SK-N-SH (cell line): Measurements from ENCODE around the gene ATP2B2. TPM values are rescaled to one million over a fixed set of nuclear protein-coding genes. Genes with fewer than 3 reads are reported as not detected.

Source experiments
- CTCF ChIA-PET: fragments of 300-600, 350-600 bp; formaldehyde crosslinking; extraction: SDS; loops from one replicate; lab custom pipeline; 2021; lab: Yijun Ruan, JAX
- POLR2A ChIA-PET: fragments of 350-600 bp; sonication (Branson Sonifier 250); formaldehyde crosslinking; extraction: SDS; loops from one replicate; lab custom pipeline; 2020; ENCODE audit warnings: antibody characterized with exemption, inconsistent platforms; lab: Yijun Ruan, JAX
- DNase-seq: peaks from one replicate; pipeline ENCODE4 v3.0.0; 2012
- H2AFZ ChIP-seq: fragments of 200-600 bp; sonication (generic); 2 replicates; pipeline ENCODE4 v1.8.1; 2016; ENCODE audit warnings: antibody characterized with exemption, mild to moderate bottlenecking, low read depth
- H3F3A ChIP-seq: fragments of 200-600 bp; sonication (generic); replicated peaks from 2 replicates; pipeline ENCODE3; 2016; ENCODE audit warnings: antibody characterized with exemption, mild to moderate bottlenecking; ENCODE audit not compliant: insufficient read depth
- H3K27ac ChIP-seq, 2 experiments: fragments of 200-500 bp in 1 of 2; fragments of 200-600 bp in 1 of 2; sonication (Bioruptor generic) in 1 of 2; sonication (generic), shearing (Covaris generic) in 1 of 2; 2 replicates each; pipeline versions ENCODE4 v1.5.1 to v1.6.1; 2014 to 2016; ENCODE audit warnings: low read depth in 2 of 2, inconsistent platforms in 1 of 2, low read length in 1 of 2, mild to moderate bottlenecking in 1 of 2, mixed read lengths in 1 of 2
- H3K27me3 ChIP-seq: fragments of 200-600 bp; sonication (generic), shearing (Covaris generic); 2 replicates; pipeline ENCODE4 v1.6.1; 2016; ENCODE audit warnings: mixed run types; ENCODE audit not compliant: insufficient read depth
- H3K36me3 ChIP-seq, 2 experiments: fragments of 200-500 bp in 1 of 2; fragments of 200-600 bp in 1 of 2; sonication (Bioruptor generic) in 1 of 2; sonication (generic) in 1 of 2; replicated peaks in 1 of 2; 2 replicates each; pipeline versions ENCODE3 to v1.5.1; 2014 to 2016; ENCODE audit warnings: low read length in 1 of 2, mild to moderate bottlenecking in 1 of 2; ENCODE audit not compliant: insufficient read depth in 2 of 2, control insufficient read depth in 1 of 2
- H3K4me1 ChIP-seq, 2 experiments: fragments of 200-500 bp in 1 of 2; fragments of 200-600 bp in 1 of 2; sonication (Bioruptor generic) in 1 of 2; sonication (generic), shearing (Covaris generic) in 1 of 2; 2 replicates each; pipeline versions ENCODE4 v1.5.1 to v1.6.1; 2014 to 2016; ENCODE audit warnings: low read depth in 1 of 2, low read length in 1 of 2, mixed run types in 1 of 2; ENCODE audit not compliant: insufficient read depth in 2 of 2, control insufficient read depth in 1 of 2
- H3K4me2 ChIP-seq: fragments of 200-600 bp; sonication (generic), shearing (Covaris generic); 2 replicates; pipeline ENCODE4 v1.6.1; 2017; ENCODE audit warnings: mixed run types
- H3K4me3 ChIP-seq, 2 experiments: fragments of 200-500 bp in 1 of 2; fragments of 200-600 bp in 1 of 2; sonication (Bioruptor generic) in 1 of 2; sonication (generic), shearing (Covaris generic) in 1 of 2; 2 replicates each; pipeline versions ENCODE4 v1.5.1 to v1.8.1; 2014 to 2016; ENCODE audit warnings: low read depth in 2 of 2, inconsistent platforms in 1 of 2, low read length in 1 of 2, mild to moderate bottlenecking in 1 of 2, mixed read lengths in 1 of 2, moderate library complexity in 1 of 2
- H3K79me2 ChIP-seq: fragments of 200-600 bp; sonication (generic); 2 replicates; pipeline ENCODE4 v1.8.1; 2017; ENCODE audit warnings: mild to moderate bottlenecking; ENCODE audit not compliant: insufficient read depth
- H3K9ac ChIP-seq: fragments of 200-600 bp; sonication (generic); 2 replicates; pipeline ENCODE4 v1.6.1; 2017; ENCODE audit warnings: mixed run types
- H3K9me2 ChIP-seq: fragments of 200-600 bp; sonication (generic); 2 replicates; pipeline ENCODE4 v1.6.1; 2017; ENCODE audit warnings: mixed run types
- H3K9me3 ChIP-seq: fragments of 200-600 bp; sonication (generic); 2 replicates; pipeline ENCODE4 v1.6.1; 2017; ENCODE audit warnings: mixed run types, mild to moderate bottlenecking, moderate library complexity
- H4K20me1 ChIP-seq: fragments of 200-600 bp; sonication (generic); 2 replicates; pipeline ENCODE4 v1.6.1; 2017; ENCODE audit warnings: mild to moderate bottlenecking, mixed run types; ENCODE audit not compliant: insufficient read depth
- ELF1 ChIP-seq: IDR thresholded peaks from 2 replicates; pipeline ENCODE4 v1.4.0; 2012
- EP300 ChIP-seq, 2 experiments: IDR thresholded peaks; 2 replicates each; pipeline versions ENCODE4 v1.4.0 to v1.6.1; 2012; ENCODE audit warnings: borderline replicate concordance in 1 of 2, low read depth in 1 of 2, low read length in 1 of 2
- EZH2phosphoT487 ChIP-seq: fragments of 200-600 bp; sonication (generic); IDR thresholded peaks from 2 replicates; pipeline ENCODE4 v1.6.1; 2017; ENCODE audit warnings: low read depth, mixed run types, mild to moderate bottlenecking, antibody characterized with exemption, moderate library complexity, borderline replicate concordance
- FOXJ3 ChIP-seq: sonication (generic); formaldehyde crosslinking; IDR thresholded peaks from 2 replicates; pipeline ENCODE4 v1.5.1; 2020; ENCODE audit warnings: mild to moderate bottlenecking, missing genetic modification reagents
- GATA2 ChIP-seq: sonication (generic); formaldehyde crosslinking; IDR thresholded peaks from 2 replicates; pipeline ENCODE4 v1.5.0; 2020; ENCODE audit warnings: mild to moderate bottlenecking, missing genetic modification reagents
- JUND ChIP-seq: IDR thresholded peaks from 2 replicates; pipeline ENCODE4 v1.4.0; 2012
- MEF2A ChIP-seq: IDR thresholded peaks from 2 replicates; pipeline ENCODE4 v1.4.0; 2012; ENCODE audit warnings: low read depth, borderline replicate concordance
- NRF1 ChIP-seq: IDR thresholded peaks from 2 replicates; pipeline ENCODE4 v1.6.1; 2012; ENCODE audit warnings: low read depth, mild to moderate bottlenecking, low read length
- RCOR1 ChIP-seq: fragments of 150-350 bp; IDR thresholded peaks from 2 replicates; pipeline ENCODE4 v1.6.1; 2017; ENCODE audit warnings: antibody characterized with exemption, low read length
- RFX5 ChIP-seq: IDR thresholded peaks from 2 replicates; pipeline ENCODE4 v1.6.1; 2012; ENCODE audit warnings: mild to moderate bottlenecking, improper control_type of control experiment, low read length
- RXRA ChIP-seq: IDR thresholded peaks from 2 replicates; pipeline ENCODE4 v1.4.0; 2012; ENCODE audit warnings: low read depth, mild to moderate bottlenecking, borderline replicate concordance
- SIN3A ChIP-seq: IDR thresholded peaks from 2 replicates; pipeline ENCODE4 v1.6.1; 2012; ENCODE audit warnings: low read depth, mild to moderate bottlenecking, low read length, moderate library complexity, borderline replicate concordance
- TCF12 ChIP-seq: IDR thresholded peaks from 2 replicates; pipeline ENCODE4 v1.4.0; 2012
- WGBS: methylation state at CpG from one replicate; pipeline ENCODE4 v1.1.6; 2017; ENCODE audit warnings: low lambda C conversion rate; 5-methylcytosine and 5-hydroxymethylcytosine counted together
- polyA plus RNA-seq, 3 experiments: library from polyadenylated mRNA; depleted of rRNA; stranded (reverse); fragments of >200 nt; gene quantifications; 2 replicates each; pipeline ENCODE4 v1.2.3, GENCODE V29; 2012
- TF ChIP-seq, protein P1 (sequence below): fragments of 200-600 bp; sonication (generic); IDR thresholded peaks from 2 replicates; pipeline ENCODE4 v1.6.1; 2017; ENCODE audit warnings: antibody characterized with exemption, mild to moderate bottlenecking, moderate library complexity
- TF ChIP-seq, protein P2 (sequence below): IDR thresholded peaks from 2 replicates; pipeline ENCODE4 v1.4.0; 2012; ENCODE audit warnings: low read depth, borderline replicate concordance
- TF ChIP-seq, protein P3 (sequence below): IDR thresholded peaks from 2 replicates; pipeline ENCODE4 v1.4.0; 2012; ENCODE audit warnings: low read depth
- TF ChIP-seq, protein P4 (sequence below): fragments of 150-350 bp; IDR thresholded peaks from 2 replicates; pipeline ENCODE4 v1.6.1; 2017; ENCODE audit warnings: antibody characterized with exemption, low read length, low read depth, borderline replicate concordance
- TF ChIP-seq, protein P5 (sequence below): IDR thresholded peaks from 2 replicates; pipeline ENCODE4 v1.4.0; 2012; ENCODE audit warnings: low read depth, borderline replicate concordance
- TF ChIP-seq, protein P6 (sequence below): fragments of 150-350 bp; IDR thresholded peaks from 2 replicates; pipeline ENCODE4 v1.6.1; 2016; ENCODE audit warnings: mild to moderate bottlenecking, low read depth, low read length

The ATP2B2 gene
- polyA plus RNA-seq, 1 of the 3 experiments (the other 2 are of a cell fraction) = 0.15 TPM

DNA sequence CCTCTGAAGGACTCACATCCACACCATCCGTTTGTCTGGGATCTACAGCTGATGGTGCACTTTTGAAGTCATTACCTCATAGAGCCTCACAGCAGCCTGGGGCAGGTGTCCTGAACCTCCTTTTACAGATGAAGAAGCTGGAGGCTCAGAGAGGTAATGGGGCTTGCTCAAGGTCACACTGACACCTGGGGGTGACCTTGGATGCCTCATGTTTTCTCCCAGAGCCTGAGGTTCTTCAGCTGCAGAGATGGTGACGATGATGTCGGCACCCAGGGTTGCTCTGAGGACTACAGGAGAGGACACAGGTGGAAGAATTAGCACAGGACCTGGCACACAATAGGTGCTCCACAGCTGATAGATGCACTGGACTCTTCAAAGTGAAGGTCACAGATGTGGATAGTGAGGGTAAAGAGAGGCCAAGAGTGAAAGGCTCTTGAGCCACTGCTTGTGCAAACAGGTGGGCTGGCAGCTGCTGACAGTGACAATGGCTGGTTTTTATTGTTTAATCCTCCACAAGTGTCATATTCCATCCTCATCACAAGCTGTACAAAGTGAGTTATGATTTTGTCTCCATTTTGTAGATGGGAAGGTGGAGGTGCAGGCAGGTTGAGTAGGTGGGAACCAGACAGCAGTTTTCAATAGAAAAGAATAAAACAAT is 17.4 kb upstream of the ATP2B2 start:
- Histone ChIP-seq H3K4me1 (no peaks in the 10 kb centered on the region), H4K20me1 (no peaks in the 10 kb centered on the region), H2AFZ (no peak overlapping the region), H3K9me3 (no peaks in the 10 kb centered on the region), H3K27ac (no peak overlapping the region), H3K36me3 (no peaks in the 10 kb centered on the region), H3K4me3 (no peak overlapping the region), H3K79me2 (no peaks in the 10 kb centered on the region), H3F3A (no peaks in the 10 kb centered on the region), H3K9ac (no peak overlapping the region), H3K9me2 (no peaks in the 10 kb centered on the region), H3K27me3 (no peaks in the 10 kb centered on the region; the same call in 1 of the 2 replicates), H3K4me2 (no peak overlapping the region)
- ChIA-PET POLR2A (no interaction called here), CTCF (interaction anchor here (0.7 to 1.2 kb wide), 3 partner anchors 10 to 186 kb away, joined by 3 to 5 read pairs (median 3); no protein-coding TSS in a partner anchor)
- DNase-seq = no peak
- no peak for TF ChIP-seq GATA2
- TF ChIP-seq EZH2phosphoT487 = no peak
- TF ChIP-seq, protein P1, sequence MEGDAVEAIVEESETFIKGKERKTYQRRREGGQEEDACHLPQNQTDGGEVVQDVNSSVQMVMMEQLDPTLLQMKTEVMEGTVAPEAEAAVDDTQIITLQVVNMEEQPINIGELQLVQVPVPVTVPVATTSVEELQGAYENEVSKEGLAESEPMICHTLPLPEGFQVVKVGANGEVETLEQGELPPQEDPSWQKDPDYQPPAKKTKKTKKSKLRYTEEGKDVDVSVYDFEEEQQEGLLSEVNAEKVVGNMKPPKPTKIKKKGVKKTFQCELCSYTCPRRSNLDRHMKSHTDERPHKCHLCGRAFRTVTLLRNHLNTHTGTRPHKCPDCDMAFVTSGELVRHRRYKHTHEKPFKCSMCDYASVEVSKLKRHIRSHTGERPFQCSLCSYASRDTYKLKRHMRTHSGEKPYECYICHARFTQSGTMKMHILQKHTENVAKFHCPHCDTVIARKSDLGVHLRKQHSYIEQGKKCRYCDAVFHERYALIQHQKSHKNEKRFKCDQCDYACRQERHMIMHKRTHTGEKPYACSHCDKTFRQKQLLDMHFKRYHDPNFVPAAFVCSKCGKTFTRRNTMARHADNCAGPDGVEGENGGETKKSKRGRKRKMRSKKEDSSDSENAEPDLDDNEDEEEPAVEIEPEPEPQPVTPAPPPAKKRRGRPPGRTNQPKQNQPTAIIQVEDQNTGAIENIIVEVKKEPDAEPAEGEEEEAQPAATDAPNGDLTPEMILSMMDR = no peak
- no peak for TF ChIP-seq JUND
- TF ChIP-seq, protein P2, sequence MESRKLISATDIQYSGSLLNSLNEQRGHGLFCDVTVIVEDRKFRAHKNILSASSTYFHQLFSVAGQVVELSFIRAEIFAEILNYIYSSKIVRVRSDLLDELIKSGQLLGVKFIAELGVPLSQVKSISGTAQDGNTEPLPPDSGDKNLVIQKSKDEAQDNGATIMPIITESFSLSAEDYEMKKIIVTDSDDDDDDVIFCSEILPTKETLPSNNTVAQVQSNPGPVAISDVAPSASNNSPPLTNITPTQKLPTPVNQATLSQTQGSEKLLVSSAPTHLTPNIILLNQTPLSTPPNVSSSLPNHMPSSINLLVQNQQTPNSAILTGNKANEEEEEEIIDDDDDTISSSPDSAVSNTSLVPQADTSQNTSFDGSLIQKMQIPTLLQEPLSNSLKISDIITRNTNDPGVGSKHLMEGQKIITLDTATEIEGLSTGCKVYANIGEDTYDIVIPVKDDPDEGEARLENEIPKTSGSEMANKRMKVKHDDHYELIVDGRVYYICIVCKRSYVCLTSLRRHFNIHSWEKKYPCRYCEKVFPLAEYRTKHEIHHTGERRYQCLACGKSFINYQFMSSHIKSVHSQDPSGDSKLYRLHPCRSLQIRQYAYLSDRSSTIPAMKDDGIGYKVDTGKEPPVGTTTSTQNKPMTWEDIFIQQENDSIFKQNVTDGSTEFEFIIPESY = no peak
- no peak for TF ChIP-seq EP300 (IDR thresholded peaks at IDR 0.05; ENCODE audit: borderline replicate concordance in 1 of 2, low read depth in 1 of 2, low read length in 1 of 2)
- no peak for TF ChIP-seq FOXJ3 (CRISPR knock-in tag)
- no peak for TF ChIP-seq RXRA
- TF ChIP-seq RCOR1 = no peak
- no peak for TF ChIP-seq ELF1
- TF ChIP-seq, protein P3, sequence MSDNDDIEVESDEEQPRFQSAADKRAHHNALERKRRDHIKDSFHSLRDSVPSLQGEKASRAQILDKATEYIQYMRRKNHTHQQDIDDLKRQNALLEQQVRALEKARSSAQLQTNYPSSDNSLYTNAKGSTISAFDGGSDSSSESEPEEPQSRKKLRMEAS = no peak
- TF ChIP-seq, protein P4, sequence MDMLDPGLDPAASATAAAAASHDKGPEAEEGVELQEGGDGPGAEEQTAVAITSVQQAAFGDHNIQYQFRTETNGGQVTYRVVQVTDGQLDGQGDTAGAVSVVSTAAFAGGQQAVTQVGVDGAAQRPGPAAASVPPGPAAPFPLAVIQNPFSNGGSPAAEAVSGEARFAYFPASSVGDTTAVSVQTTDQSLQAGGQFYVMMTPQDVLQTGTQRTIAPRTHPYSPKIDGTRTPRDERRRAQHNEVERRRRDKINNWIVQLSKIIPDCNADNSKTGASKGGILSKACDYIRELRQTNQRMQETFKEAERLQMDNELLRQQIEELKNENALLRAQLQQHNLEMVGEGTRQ = no peak
- TF ChIP-seq NRF1 = no peak
- no peak for TF ChIP-seq SIN3A
- TF ChIP-seq, protein P5, sequence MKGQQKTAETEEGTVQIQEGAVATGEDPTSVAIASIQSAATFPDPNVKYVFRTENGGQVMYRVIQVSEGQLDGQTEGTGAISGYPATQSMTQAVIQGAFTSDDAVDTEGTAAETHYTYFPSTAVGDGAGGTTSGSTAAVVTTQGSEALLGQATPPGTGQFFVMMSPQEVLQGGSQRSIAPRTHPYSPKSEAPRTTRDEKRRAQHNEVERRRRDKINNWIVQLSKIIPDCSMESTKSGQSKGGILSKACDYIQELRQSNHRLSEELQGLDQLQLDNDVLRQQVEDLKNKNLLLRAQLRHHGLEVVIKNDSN = no peak
- TF ChIP-seq TCF12 = no peak
- TF ChIP-seq, protein P6, sequence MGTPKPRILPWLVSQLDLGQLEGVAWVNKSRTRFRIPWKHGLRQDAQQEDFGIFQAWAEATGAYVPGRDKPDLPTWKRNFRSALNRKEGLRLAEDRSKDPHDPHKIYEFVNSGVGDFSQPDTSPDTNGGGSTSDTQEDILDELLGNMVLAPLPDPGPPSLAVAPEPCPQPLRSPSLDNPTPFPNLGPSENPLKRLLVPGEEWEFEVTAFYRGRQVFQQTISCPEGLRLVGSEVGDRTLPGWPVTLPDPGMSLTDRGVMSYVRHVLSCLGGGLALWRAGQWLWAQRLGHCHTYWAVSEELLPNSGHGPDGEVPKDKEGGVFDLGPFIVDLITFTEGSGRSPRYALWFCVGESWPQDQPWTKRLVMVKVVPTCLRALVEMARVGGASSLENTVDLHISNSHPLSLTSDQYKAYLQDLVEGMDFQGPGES = no peak
- TF ChIP-seq MEF2A = no peak
- no peak for TF ChIP-seq RFX5
- 27% methylated on average over 3 of the region's 3 CpGs for WGBS
